Activated T-cell treated with anti-CD3 and anti-CD28 coated beads for 24 hours (primary cell): ENCODE data around the gene PARVA.
"Not testable (repeated sequence)": the region's sequence is repeated elsewhere in the genome, so short reads cannot be mapped to it uniquely, and the experiment has no call there.

Source experiments
- DNase-seq: peaks from one replicate; pipeline ENCODE4 v3.0.0-alpha.2; 2020; ENCODE audit warnings: low read depth

PARVA gene

DNA sequence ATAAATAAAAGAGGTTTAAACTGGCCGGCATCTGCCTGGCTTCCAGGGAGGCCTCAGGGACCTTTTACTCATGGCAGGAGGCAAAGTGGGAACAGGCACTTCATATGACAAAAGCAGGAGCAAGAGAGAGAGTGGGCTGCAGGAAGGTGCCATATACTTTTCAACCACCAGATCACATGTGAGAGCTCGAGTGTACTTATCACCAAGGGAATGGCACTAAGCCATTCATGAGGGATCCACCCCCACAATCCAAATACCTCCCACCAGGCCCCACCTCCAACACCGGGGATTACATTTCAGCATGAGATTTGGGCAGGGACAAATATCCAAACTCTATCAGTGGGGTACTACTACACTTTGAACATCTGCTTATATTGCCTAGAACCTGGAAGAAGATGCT lies 126.5 kb downstream of the PARVA start:
- DNase-seq: no peak

DNA sequence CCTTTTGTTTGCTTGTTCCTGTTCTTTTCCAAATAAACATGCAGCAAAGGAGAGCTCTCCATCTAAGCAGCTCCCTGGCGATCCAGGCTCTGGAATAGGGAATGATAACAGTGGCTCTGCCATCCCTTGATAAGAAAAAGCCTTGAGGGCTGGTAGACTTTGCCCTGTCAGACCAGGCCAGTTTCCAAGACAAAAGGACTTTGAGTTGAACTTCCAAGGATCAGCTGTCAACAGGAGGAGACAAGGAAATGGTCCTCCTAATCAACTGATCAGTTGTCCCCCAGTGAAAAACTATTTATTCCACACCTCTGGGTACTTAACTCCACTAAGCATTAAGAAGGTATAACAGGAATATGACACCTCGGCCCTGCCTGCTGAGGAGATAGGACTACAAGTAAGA lies 127.8 kb downstream of the PARVA start:
- no peak for DNase-seq

DNA sequence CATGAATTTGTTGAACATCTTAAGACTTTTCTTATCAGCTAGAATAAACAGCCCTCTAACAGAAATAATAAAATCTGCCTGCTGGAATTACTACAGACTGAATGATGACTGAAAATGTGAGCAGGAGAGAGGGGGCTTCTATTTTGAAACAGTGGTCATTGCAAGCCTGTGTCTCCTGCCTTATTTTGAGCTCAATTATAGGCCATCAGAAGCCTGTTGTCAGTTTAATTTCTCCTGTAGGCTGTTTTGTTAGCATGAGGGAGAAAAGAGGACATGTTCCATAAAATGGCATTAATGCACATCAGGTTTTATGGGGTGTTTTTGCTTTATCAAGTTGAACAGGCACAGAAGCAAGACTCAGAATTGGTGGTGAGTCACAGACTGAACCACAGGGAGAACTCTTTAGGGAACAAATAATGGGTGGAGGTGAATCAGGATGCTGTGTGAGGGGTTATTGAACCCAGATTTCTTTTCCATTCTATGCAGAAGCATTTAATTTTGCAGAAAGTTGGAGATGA lies 129.1 kb downstream of the PARVA start:
- DNase-seq: no peak

DNA sequence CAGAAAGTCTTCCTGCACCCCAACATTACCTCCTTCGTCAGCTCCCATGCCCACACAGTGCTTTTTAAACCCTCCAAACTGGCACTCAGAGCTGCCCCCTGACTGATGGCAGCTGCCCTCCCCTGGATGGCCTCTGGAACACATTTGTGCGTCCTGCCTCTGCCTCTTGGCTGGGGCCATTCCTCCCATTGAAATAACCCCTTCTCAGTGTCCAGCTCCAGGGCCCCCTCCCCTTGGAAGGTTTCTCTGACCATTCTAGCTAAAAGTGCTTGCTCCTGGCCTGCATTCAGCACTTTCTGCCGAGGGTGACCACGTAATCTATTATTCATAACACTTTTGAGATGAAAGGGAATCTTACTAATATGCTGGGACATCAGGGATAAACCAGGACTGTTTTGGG lies 130.0 kb downstream of the PARVA start:
- no peak for DNase-seq

DNA sequence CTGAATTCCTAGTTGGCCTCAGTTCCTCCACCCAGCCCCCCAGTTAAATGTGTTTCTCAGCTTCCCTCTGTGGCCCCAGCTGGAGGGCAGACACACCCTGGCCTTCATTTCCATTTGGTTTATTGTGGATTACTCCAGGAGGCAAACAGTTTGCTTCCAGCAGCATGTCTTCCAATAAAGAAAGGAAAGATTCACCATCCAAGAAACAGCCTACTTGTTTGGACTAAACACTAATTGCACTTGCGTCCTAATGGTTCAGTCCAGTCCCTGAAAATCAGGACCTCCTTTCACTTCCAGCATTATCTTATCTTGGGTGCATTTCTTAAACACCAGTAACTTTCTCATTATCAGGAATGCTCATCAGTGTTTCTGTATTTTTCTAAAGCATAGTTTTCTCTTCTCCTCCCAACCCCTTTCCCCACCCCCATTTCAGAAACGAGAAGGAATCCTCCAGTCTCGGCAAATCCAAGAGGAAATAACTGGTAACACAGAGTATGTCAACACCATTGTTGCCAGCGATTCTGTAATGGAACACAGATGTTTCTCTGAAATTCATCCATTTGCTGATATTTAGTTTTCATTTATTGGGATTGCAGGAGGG lies 130.9 kb downstream of the PARVA start:
- no peak for DNase-seq

DNA sequence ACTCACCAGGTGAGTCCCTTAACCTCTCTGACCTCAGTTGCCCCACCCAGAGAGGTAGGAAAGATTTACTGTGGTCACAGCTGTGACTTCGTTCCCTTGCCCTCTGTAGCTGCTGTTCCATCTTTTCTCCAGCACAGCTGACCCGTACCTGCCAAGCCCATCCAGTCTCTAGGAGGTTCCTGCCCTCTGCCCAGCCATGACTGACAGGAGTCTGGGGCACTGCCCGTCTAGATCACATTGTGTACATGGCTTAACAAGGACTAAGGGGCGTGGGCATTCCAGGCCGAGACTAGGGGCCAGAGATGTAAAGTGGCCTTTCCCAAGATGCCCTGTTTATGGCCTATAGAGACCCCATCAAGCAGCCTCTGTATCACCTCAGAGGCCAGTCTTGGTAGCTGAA lies 132.0 kb downstream of the PARVA start:
- no peak for DNase-seq

DNA sequence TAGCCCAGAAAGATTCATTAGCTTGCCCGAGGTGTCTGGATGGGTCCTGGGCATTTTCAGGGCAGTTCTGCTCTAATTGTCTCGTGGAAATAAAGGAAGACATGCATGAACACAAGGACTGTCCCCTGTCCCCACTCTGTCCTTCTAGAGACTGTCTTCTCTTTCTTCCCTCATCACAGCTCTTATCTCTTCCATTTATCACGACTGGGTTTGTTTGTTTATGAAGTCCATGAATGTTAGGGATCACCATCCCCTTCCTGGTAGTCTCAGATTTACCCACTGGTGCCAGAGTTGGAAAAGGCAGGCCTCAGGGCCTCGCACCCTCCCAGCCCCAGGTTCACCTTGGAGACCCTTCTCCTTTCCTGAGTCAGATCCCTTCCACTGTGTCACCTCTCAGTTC lies 134.8 kb downstream of the PARVA start:
- DNase-seq: no peak

DNA sequence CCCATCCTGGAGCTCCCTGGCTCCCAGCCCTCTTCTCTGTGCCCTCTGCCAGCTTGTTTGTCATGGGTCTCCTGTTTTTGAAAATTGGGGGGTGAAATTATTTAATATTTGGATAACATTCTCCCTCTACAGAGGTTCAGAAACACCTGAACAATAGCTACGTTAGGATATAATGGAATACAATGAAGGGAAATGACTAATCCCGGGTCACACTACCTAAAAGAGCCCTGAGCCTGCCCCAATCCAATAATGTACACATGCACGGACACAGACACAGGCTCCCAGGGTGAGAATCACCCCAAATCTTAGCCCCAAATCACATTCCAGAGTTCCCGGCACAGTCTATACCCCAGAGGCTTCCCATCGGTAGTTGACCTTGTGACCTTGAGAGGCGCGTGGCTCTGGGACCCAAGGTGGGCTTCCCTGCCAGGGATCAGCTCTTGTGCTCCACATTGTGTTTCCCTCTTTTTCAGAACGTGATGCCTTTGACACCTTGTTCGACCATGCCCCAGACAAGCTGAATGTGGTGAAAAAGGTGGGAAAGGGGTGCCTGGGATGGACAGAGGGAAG lies 135.5 kb downstream of the PARVA start:
- DNase-seq: no peak

DNA sequence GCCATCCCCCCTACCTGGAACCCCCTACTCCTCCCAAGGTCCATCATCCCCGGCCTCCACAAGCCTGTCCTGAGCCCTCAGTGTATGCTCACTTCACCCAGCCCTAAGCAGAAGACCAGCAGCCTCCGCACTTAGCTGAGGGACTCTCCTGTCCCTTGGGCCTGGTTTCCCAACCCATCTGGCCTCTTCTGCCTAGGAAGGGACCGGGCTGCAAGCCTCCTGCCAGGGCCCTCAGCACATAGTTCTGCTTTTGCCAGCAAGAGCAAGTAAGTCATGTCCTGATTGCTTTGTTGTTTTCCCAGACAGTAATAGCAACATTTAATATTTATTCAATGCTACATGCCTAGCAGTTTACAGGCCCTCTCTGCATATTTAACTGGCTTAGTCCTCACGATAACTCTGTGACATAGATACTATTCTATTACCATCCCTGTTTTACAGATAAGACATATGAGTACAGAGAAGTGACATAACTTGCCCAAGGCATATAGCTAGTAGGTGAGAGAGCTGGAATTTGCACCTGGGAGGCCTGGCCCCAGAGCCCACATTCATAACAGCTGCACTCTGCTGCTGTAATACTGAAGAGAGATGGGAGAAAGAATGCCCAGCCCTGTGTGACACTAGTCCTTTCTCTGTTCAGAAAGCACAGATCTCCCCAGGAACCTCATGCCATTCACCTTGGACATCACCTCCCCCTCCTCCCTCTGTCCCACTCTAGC lies 139.2 kb downstream of the PARVA start:
- no peak for DNase-seq

DNA sequence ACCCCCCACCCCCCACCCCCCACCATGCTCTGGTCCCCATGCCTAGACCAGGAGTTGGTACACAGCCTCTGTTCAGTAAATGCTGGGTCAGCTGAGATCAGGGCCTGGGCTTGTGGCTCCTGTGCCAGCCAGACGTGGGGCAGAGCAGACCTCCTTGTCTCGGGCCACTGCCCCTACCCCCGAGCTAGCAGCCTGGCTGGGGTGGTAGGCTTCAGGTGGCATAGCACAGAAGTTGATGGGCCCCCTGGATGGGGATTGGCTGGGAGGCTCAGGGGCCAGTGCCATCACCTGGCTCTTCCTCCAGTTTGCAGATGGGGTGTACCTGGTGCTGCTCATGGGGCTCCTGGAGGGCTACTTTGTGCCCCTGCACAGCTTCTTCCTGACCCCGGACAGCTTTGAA lies 139.9 kb downstream of the PARVA start:
- no peak for DNase-seq

DNA sequence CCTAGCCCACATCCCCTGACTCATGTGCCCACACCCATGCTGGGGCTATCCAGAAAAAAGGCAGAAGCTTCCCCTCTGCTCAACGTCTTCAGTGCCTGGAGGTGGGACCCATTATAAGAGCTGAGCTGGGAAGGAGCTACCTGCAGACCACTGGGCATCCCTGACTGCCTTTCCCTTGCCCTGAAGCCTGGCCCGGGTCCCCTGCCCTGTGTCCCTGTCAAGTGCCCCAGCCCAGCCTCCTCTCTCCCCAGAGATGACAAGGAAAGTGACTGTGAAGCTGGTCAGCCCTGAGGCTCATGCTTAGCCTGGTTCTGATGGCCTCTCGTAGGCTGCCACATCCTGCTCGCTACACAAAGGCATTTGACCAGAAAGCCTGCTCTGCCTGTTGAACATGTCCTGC lies 140.4 kb downstream of the PARVA start:
- no peak for DNase-seq

DNA sequence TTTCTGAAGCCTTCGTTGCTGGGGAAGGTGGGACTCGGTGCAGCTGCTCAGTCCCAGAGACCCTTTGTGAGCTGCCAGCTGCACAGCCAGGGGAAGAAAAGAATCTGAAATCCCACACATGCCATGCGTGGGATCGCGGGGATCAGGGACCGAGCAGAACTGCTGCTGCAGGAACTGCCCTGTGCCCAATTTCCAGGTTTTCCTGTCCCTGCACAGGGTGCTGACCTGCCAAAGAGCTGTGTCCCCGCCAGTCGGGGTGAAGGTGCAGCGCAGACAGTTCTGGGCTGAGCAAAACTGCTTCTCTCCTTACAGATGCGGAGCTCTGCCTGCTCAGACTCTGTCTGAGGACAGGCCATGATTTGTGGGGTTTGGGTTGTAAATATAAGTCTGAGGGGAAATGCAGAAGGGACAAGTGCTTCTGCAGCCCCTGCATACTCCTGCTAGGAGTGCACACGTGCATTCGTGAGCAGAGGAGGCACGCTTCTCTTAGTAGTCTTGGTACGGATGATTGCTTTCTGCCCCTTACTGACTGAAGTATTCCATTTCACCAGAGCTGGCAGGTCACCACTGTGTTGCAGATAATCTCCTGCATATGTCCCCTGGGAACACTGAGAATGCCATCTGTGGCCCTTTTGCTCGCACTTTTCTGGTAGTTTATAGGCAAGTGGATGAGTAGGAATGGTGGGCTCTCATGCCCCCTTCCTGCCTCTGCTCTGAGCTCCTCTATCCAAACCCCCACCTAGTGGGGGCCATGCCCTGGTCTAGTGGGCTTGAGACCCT lies 141.4 kb downstream of the PARVA start:
- no peak for DNase-seq

DNA sequence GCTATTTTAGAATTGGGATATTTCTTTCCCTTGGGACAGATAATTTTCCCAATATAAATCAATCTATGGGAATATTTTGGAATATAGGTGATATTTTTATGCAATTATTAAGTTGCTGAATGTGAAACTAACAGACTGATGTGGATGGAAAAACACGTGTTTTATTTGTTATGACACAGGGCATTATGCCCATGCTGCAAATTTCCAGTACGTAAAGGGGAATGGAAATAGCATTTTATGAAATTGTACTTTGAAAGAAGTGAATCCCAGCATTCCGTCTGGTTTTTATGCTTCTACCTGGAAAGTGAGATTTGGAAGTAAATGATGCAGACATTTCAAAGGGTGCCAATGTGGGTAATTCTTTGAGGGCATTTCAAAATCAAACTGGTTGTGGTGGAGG lies 142.7 kb downstream of the PARVA start:
- DNase-seq: no peak

DNA sequence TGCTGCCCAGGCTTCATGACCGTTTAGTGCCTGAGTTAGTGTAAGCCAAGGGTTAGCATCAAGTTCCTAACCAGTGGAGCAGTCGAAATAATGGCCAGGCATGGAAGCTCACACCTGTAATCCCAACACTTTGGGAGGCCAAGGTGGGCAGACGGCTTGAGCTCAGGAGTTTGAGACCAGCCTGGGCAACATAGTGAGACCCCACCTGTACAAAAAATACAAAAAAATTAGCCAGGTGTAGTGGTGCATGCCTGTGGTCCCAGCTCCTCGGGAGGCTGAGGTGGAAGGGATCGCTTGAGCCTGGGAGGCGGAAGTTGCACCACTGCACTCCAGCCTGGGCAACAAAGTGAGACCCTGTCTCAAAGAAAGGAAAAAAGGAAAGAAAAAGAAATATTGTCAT lies 143.2 kb downstream of the PARVA start:
- not testable (repeated sequence) for DNase-seq

DNA sequence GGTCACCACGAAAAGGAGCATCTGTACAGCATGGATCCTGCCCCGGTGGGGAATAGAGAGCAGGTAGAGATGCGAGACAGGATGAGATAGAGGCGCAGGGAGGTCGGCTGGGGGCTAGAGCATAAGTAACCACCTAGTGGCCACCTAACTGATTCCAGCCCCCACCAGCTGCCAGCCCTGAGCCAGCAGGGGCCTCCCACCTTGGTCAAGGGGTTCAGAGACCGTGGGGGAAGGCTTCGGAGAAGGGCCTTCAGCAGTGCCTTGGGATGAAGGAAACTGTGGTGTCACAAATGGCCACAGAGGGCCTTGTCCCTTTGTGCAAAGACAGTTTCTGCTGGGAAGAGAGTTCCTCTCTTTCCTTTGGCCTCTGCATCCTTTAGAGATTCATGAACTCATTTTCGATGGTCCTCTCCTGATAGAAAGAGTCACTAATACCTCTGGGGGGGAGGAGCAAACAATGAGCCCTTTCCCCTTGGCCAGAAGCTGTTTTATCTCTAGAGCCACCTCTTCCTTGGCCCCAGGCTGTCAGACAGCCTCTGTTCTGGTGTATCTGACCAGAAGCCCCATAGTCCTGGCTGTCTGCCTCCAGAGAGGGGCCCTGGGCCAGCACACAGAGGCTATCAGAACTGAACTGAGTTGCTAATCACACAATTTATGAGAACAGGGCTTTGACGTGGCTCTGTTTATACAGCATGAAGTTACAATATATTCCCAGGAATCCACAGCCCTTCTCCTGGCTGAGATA lies 146.0 kb downstream of the PARVA start:
- no peak for DNase-seq

DNA sequence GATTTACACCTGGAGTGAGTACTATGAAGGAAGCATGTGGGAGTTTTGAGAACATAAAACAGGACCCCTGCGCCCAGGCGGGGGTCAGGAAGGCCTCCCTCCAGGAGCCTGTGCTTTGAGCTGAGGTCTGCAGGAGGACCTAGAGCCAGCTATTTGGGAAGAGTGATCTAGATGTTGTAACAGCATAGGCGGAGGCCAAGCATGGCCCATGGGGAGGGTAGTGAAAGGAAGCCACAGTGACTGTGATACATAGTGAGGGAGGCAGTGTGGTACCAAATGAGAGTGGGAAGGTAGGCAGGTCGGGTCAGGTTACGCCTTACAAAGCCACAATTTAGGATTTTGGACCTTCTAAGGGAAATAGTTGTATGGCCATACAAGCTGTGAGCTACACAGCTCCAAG lies 147.5 kb downstream of the PARVA start:
- DNase-seq: no peak

DNA sequence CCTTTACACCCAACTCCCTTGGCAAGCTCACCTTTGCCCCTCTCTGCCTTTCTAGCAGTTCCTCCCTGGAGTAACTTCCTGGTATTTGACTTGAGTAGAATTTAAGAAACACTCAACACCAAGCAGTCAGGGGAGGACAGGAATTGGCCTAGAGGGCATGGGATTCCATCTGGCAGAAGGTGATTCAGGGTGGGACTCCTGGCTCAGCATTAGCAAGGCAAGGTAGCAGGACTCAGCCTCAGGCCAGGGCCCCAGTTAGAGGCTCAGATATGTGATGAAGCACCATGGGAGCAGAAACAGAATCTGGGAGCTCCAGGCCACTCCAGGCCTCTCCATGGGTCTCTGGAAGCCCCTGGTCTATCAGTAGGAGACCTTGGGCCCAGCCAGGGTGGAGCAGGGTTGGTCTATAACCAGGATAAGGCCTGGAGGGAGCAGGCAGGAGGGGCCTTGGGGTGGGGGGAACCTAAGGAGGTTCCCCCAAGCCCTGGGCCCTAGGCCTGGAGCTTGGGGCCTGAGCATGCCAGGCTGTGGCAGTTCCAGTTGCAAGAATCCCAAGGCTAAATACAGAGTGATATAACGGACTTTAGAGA lies 148.2 kb downstream of the PARVA start:
- DNase-seq: no peak

DNA sequence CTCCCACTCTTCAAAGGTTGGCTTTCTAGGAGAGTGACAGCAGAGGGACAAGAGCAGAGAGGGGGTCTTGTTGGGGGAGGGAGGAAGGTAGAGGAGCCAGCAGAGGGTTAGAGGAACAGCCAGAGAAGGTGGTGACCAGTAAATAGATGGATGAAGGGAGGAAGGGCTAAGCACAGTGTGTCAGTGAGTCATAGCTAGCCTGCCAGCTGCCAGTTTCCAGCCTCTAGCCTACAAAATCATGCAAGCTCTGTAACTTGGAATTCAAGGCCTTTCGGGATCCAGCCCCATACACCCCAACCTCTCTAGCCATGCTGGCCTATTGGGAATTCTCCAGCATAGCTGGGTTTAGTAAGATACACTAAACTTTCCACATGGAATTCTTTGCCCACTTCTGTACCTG lies 149.4 kb downstream of the PARVA start:
- no peak for DNase-seq

DNA sequence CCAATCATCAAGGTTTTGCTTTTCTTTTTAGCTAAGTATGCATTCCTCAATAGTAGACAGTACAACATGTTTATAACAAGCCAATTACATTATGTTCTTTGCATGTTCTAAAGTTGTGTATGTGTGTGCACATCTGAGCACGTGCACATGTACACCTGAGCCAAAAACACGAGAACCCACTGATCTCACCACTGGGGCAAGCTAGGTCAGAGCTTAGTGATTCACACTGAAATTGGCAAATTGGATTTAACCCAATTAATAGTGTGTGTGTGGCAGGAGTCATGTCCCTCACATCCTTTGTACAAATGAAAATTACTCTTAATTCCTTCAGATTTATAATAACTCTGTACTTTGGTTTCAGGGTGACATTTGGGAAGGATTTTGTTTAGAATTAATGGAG lies 151.1 kb downstream of the PARVA start:
- no peak for DNase-seq

DNA sequence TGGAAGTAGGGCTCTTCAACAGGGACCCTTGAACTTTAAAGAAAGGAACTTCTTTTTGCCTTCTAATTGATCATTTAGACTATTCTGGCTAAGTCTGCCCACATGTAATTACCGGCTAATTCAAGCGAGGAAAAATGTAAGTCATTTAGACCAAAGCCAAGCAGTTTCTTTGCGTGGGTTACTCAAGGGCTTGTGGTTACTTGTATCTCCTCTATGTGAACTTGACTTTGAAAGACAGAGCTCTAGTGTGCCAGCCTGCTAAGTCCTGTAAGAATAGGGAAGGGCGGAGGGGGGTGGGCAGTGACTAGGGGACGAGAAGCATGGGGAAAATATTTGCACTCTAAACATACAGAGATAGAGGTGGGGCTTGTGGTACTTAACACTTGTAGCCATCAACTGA lies 151.7 kb downstream of the PARVA start:
- no peak for DNase-seq

DNA sequence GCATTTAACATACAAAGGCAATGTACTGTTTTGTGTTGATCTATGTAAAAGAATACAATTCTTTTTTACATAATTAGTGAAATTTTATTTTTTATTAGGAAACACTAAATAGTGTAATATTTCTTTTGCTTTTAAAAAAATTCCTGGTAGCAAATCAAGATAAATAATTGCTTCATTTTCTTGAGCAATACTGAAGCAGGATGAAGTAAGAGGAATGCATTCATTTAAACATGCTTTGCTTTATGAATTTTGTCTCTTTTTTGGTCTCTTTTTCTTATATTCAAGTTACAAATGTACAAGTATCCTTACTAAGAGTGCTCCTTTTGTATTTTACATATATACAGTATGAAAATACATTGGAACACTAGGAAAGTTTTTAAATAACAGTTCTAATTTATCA lies 152.4 kb downstream of the PARVA start:
- DNase-seq: no peak

DNA sequence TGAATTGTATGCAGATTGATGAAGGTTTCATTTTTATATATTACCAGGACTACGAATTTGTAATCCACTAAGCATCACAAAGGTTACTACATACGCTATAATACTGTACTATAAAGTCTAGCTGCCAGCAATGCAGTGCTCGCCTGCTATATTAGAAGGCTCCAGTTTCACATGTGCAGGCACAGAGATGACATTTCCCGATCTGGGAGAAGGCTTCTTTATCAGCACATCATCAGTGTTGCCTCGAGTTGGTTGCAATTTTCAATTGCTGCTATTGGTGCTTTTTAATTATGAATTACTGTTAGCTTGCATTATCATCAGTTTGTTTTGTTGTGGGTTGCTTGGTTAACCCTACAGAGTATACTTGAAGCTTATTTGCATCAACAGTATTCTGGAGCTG lies 153.6 kb downstream of the PARVA start:
- no peak for DNase-seq
